GM21423 (cell line): ENCODE measurements around the gene SOX12.

Experiments used
- ATAC-seq: cut with Tn5 transposase; IDR thresholded peaks from one replicate; pipeline ENCODE4 v1.9.1; 2021; ENCODE audit warnings: mild to moderate bottlenecking, moderate library complexity; ENCODE audit not compliant: unreplicated experiment

Gene SOX12

GRCh38 chr20:301886-302848 is 23.2 kb upstream of the SOX12 start:
- ATAC-seq, result no peak

GRCh38 chr20:305745-306144 is 19.6 kb upstream of the SOX12 start:
- no peak for ATAC-seq

GRCh38 chr20:308427-309038 is 16.8 kb upstream of the SOX12 start:
- ATAC-seq, result no peak

- no peak for ATAC-seq
Measured at GRCh38 chr20:309306-309840, 16.0 kb upstream of the SOX12 start.

GRCh38 chr20:309841-310644 is 15.3 kb upstream of the SOX12 start:
- ATAC-seq, result peak; percentile 96

- ATAC-seq, result no peak
Measured at GRCh38 chr20:310645-311044, 14.7 kb upstream of the SOX12 start.

- no peak for ATAC-seq
Measured at GRCh38 chr20:311609-312008, 13.7 kb upstream of the SOX12 start.

- no peak for ATAC-seq
Measured at GRCh38 chr20:312067-312466, 13.3 kb upstream of the SOX12 start.

- no peak for ATAC-seq
Measured at GRCh38 chr20:312866-313265, 12.5 kb upstream of the SOX12 start.

- ATAC-seq, result no peak
Measured at GRCh38 chr20:313402-313801, 11.9 kb upstream of the SOX12 start.

GRCh38 chr20:313948-314347 is 11.4 kb upstream of the SOX12 start:
- no peak for ATAC-seq

- no peak for ATAC-seq
Measured at GRCh38 chr20:316316-317068, 8.9 kb upstream of the SOX12 start.

GRCh38 chr20:324177-325044 is 941 bp upstream of the SOX12 start:
- ATAC-seq, result peak; percentile 51

GRCh38 chr20:325889-326644 is 715 bp downstream of the SOX12 start:
- ATAC-seq, result no peak

GRCh38 chr20:326645-327185 is 1.4 kb downstream of the SOX12 start:
- no peak for ATAC-seq

- no peak for ATAC-seq
Measured at GRCh38 chr20:327186-328026, 2.1 kb downstream of the SOX12 start.
